ENCODE data around the gene PBRM1.
"Not testable (repeated sequence)": the region's sequence is repeated elsewhere in the genome, so short reads cannot be mapped to it uniquely, and the experiment has no call there.

Gene PBRM1

DNA sequence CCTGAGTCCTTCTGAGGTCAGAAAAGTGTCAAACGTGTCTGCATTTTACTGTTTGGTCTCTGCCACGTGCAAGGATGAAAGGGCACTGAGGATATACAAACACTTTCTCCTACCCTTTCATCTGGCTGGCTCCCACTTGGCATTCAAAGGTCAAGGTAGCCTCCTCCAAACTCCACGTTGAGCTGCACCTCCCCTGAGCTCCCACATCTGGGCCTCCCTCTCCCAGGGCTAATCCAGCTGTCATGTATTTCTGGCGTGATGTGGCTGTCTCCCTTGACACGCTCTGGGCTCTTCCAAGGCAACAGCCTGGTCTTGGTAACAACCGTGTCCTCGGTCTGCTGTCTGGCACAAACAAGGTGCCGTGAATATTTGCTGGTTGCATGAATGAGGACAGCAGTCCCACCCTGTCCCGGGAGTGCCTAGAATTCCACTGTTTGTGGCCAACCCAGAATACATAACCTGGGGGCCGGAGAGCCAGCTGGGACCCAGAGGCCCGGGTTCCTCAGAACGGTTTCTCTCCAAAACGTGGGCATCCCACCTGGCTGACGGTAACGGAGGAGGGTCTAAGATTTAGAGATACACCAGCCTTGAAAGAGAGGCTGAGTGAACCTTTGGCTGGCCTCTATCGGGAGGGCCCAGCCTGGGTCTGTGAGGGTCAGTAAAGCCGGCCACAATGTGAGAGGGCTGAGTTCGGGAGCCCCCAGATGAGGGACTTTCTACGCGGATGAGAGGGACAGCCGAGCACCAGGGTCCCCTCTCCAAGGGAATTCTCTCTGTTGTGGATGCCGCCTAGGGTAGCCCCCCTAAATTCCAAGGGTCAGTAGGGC is 19.1 kb upstream of the PBRM1 start:
- DNase-seq = peak; percentile 27

DNA sequence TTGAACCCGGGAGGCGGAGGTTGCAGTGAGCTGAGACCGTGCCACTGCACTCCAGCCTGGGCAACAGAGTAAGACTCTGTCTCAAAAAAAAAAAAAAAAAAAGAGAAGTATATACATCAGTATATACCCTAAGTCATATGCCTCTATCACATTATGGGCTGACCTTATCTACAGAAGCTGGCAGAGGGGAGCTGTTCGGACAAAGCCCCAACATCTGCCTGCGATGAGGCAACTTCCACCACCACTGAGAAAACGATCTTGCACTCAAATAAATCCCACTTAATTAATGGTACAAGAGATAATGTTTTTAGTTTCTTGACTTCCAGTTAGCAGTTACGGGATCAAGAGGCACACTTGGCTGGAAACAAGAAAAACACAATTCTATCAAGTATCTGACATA is 17.6 kb upstream of the PBRM1 start:
- DNase-seq = no peak

GRCh38 chr3:52697632-52697965 is 11.9 kb upstream of the PBRM1 start:
- no peak for DNase-seq

DNA sequence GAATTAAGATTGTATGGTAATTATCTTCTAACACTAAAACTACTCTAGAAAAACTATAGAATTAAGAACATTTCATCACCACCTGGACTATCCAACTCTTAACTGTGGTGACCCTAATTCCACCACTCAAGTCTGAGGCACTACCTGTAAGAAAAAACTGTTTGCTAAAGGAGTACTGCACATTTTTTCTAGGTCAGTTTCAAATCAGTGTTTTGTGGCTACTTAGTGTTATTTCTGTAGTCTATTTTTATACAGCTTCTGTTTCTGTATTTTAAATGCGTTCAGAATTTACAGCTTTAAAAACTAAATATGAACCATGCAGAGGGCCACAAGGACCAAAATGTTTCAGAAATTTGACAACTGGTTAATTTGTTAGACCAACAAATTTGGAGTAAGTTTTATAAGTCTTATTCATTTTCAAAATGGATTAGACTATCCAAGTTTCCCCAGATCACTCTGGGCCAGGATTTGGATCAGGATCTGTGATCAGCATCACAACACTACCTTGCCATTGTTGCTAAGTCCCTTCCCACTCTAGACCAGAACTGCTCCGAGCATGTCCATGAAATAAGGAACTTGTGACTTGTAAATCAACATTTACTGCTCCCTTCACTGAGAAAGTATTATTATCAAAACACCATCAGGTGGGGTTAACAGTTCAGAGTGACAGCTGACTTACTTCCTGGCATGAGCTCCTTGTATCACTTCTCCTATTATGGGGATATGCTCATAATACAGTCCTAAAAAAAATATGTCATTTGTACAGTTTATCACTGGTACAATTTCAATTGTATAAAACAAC is 11.3 kb upstream of the PBRM1 start:
- no peak for DNase-seq

DNA sequence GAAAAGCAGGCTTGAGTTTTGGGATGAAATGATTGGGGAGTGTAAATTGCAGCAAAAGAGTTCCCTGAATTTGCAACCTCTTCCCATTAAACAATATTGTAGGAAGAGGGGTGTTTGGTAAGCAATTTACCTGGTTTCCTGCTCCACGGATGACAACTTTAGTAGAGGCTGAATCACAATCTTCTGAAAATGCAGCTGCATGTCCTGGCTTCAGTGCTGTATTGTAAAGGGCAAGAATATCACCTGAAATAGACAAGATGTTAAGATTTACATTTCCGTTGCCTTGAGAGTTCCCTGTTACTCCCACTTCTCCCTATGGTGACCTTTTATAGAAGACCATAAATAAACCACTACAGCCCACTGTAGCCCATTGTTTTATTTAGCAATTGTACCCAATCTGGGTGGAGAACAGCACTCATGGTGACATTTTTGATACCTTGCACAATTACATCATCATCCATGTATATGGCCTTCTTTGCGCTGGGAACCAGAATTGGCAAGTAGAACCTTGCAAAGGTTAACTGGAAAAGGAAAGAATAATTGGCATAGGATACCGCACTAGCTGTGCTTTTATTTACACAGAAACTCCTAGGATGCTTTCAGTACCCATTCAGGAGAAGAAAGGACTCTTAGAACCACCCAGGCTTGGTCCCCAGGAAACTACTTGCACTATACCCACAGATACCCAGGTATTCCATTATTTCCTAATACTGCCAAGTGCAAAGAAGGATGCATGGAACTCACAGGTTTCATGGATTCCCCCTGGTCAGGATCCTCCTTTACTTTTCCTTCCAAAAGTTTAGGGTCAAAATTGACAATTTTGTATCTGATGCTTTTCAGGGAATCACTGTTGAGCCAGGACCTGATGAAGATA is 10.3 kb upstream of the PBRM1 start:
- no peak for DNase-seq

DNA sequence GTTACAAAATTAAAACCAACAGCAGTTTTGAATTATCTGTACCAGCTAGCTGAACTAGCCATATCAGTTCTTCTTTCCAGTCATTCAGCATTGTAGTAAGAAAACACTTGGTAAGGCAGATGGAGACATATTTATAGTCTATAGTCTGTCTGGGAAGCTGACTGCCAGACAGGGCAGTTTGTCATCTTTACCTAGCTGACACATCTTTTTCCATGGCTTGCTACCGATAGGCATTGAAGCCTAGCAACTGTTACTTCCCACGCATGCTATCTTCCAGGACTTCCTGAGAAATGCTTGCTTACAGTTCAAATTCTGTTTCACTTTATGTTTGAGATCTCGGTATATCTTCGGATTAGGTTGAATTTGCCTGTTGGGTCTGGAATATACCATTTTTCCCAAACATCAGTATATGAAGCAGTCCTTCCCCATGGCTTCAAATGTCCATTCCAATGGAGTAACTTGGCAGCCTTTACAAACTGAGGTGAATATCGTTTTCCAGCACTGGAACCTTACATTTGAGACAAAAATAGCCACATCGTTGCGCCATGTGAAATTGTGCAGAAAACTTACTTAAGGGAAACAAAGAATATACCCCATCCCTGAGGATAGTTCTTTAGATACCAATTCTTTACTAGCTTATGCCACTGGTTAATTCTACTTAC is 8.9 kb upstream of the PBRM1 start:
- no peak for DNase-seq

DNA sequence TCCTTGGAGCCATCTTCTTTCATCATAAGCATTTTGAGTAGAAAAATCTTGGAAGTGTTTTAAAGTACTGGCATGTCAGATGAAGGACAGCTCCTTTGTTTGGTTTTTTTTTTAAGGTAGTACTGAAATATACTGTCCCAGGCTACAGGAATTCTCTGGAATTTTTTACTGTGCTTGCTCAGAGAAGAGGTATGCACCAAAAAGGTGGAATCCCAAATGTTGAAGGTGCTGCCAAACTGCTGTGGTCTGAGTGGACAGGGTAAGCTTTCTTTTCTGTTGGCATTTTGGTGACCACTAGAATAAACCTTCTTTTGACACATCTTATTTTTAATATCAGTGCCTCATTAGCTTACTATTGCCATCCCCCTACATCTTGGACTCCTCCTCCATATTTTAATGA is 7.4 kb upstream of the PBRM1 start:
- DNase-seq = no peak

- no peak for DNase-seq
These were observed 4.8 kb upstream of the PBRM1 start for GRCh38 chr3:52690560-52690959.

GRCh38 chr3:52689151-52689550 is 3.4 kb upstream of the PBRM1 start:
- no peak for DNase-seq

GRCh38 chr3:52688266-52688665 is 2.6 kb upstream of the PBRM1 start:
- no peak for DNase-seq

GRCh38 chr3:52685285-52685708 is 416 bp downstream of the PBRM1 start:
- peak; percentile 78 for DNase-seq

GRCh38 chr3:52684184-52684583 is 1.5 kb downstream of the PBRM1 start:
- DNase-seq = no peak

DNA sequence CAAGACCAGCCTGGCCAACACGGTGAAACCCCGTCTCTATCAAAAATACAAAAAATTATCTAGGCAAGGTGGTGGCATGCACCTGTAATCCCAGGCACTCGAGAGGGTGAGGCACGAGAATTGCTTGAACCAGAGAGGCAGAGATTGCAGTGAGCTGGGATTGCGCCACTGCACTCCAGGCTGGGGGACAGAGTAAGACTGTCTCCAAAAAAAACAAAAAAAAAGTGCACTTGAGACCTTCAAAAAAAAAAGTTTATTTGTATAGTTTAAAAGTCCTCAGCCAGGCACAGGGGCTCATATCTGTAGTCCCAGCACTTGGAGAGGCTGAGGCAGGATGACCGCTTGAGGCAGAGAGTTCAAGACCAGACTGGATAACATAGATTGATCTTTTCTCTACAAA is 2.1 kb downstream of the PBRM1 start:
- no peak for DNase-seq

GRCh38 chr3:52682016-52682415 is 3.7 kb downstream of the PBRM1 start:
- DNase-seq = peak; percentile 87

DNA sequence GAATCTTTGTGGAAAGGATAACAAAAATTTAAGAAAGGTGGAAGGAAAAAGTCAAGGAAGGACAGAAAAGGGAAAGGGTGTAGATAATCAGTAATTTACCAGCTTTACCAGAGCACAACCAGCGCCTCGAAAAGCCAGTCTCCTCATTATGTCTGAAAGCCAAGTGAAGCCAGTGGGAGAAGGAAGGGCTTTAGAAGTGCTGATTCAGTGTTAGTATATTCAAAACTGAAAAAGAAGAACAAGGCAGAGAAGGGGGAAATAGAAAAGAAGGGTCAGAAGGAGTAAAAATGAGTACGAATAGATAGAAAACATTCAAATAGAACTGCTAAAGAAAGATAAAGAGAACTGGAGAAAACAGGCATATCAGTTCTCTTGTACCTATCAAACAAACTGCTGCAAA is 4.1 kb downstream of the PBRM1 start:
- DNase-seq = no peak

- no peak for DNase-seq
These were observed 5.9 kb downstream of the PBRM1 start for GRCh38 chr3:52679811-52680210.

DNA sequence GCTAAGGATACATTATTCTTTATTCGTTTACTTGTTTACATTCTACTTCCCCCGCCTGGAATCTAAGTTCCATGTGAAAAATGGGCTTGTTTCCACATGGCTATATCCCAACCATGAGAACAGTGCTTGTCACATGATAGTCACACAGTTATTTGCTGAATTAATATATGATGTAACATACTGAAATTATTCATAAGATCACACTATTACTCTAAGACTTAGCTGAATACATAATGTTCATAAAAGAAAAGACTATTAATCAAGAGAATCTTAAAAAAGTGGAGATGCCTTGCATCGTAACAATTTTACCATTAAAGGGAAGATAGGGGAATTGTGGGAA is 6.5 kb downstream of the PBRM1 start:
- DNase-seq = peak; percentile 81

DNA sequence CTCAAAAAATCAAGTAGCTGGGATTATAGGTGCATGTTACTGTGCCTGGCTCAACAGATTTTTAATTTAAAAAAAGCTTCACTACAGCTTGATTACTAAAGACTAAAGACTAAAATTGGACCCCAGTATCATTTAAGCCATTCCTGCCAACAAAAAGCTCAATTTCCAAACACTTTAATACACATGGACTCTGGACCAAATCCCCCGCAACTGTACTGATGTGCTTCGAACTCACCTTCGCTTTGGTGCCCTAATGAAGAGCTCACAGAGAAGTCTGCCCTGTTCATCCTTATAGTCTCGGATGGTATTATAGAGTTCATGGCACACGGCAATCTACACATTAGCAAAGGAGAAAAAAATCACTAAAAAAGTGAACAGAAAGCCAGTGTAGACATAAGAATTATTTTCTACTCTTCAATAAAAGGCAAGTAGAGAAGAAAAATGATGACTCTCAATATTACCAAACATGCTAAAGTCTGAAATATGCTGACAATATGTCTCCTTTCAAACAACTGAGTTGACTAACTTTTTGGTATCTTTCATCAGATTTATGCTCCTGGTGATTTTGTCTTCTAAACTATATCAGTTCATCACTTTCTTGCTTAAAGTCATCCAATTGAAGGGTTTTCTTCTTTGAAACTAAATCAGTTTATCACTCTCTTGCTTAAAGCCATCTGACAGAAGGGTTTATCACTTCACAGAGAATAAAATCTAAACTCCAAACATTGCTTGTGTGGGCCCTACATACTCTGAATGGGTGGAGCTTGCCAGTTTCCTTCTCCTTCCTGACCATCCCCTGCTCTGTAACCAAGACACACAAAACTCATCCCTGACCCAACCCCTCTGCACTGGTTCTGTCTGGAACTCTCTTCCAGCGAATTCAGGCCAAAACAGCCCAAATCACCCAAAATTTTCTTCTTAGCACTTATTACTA is 7.2 kb downstream of the PBRM1 start:
- no peak for DNase-seq

DNA sequence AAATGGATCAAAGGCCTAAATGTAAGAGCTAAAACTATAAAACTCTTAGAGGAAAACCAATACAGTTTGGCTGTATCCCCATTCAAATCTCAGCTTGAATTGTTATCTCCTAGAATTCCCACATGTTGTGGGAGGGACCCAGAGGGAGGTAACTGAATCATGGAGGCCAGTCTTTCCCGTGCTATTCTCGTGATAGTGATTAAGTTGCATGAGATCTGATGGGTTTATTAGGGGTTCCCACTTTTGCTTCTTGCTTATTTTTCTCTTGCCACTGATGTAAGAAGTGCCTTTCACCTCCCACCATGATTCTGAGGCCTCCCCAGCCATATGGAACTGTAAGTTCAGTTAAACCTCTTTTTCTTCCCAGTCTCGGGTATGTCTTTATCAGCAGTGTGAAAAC is 9.5 kb downstream of the PBRM1 start:
- DNase-seq = not testable (repeated sequence)

DNA sequence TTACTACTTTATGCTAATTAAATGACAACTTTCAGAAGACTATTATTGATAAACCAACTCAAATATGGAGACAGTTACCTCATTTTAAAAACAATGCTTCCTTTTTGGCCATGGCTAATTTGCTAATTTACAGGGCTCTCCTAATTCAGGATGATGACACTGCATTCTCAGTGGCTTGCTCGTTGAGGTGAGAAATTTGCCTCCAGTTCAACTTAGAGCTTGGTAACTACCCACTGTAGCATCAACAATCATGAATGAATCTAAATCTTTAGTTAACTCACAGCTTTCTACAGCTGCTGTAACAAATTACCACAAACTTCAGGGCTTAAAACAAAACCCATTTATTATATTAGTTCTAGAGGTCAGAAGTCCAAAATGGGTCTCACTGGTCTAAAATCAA is 14.0 kb downstream of the PBRM1 start:
- DNase-seq = no peak
